ENCODE results near the gene CRYGC.

CRYGC gene

GRCh38 chr2:208086029-208086428, 43.6 kb downstream of the CRYGC start:
- no peak for DNase-seq (ENCODE audit: extremely low read depth, insufficient read length)
- Histone ChIP-seq H3K27me3 (replicated peaks; ENCODE audit: control insufficient read depth, insufficient read depth, low read length) (no peaks in the 10 kb centered on the region), H3K36me3 (ENCODE audit: control insufficient read depth, insufficient read depth, low read length) (no peaks in the 10 kb centered on the region), H3K4me3 (replicated peaks; ENCODE audit: low read depth, low read length) (no peak overlapping the region)
- no peak for TF ChIP-seq CTCF (IDR thresholded peaks at IDR 0.05; ENCODE audit: insufficient read depth, low read length, poor library complexity, severe bottlenecking)

GRCh38 chr2:208083807-208084206, 45.8 kb downstream of the CRYGC start:
- no peaks in the 10 kb centered on the region for H3K27me3 ChIP-seq (replicated peaks; ENCODE audit: control insufficient read depth, insufficient read depth, low read length)
- no peak for DNase-seq (ENCODE audit: extremely low read depth, insufficient read length)
- no peak for TF ChIP-seq CTCF (IDR thresholded peaks at IDR 0.05; ENCODE audit: insufficient read depth, low read length, poor library complexity, severe bottlenecking)
- no peaks in the 10 kb centered on the region for H3K36me3 ChIP-seq (ENCODE audit: control insufficient read depth, insufficient read depth, low read length)
- no peak overlapping the region for H3K4me3 ChIP-seq (replicated peaks; ENCODE audit: low read depth, low read length)

All from GM06990 (cell line).